Breast epithelium (tissue), 3 donors: ENCODE results near the gene RIPPLY3.

Experiments used
- CTCF ChIP-seq, 3 donors: fragments of 450-650 bp; IDR thresholded peaks; one replicate each; pipeline ENCODE4 v1.5.1; 2016 to 2017; ENCODE audit warnings: antibody characterized with exemption in 3 of 3, mild to moderate bottlenecking in 3 of 3, moderate library complexity in 3 of 3
- POLR2A ChIP-seq: fragments of 450-650 bp; IDR thresholded peaks from one replicate; pipeline ENCODE4 v1.6.1; 2016; ENCODE audit warnings: antibody characterized with exemption, mild to moderate bottlenecking, moderate library complexity
- POLR2AphosphoS5 ChIP-seq, 3 donors: sonication (generic); formaldehyde crosslinking; IDR thresholded peaks; one replicate each; pipeline ENCODE4 v1.6.1; 2017; ENCODE audit warnings: antibody characterized with exemption in 3 of 3

- TF ChIP-seq POLR2A (no peak), CTCF (IDR thresholded peaks at IDR 0.05) (no peak), POLR2AphosphoS5 (IDR thresholded peaks at IDR 0.05) (no peak)
Observed at GRCh38 chr21:36999131-36999898, 7.2 kb upstream of the RIPPLY3 start.
